ENCODE measurements around the gene EMC8. TPM values are rescaled to one million over a fixed set of nuclear protein-coding genes. Genes with fewer than 3 reads are reported as not detected.

The EMC8 gene
- 45.2 and 48.7 TPM in 2 replicates for total RNA-seq
- long read RNA-seq, transcript EMC8-201 (5 exons, 1,962 nt), result major isoform, 9 of 10 reads
- long read RNA-seq, partial matches to known transcripts, result 0 of 10 reads
- long read RNA-seq, other reads (novel, unspliced or antisense), result 1 of 10 reads

- Mint-ChIP-seq H3K36me3 (ENCODE audit: insufficient read depth) (peaks cover 30% of the 10 kb centered on the region), H3K27me3 (no peaks in the 10 kb centered on the region)
Observed at GRCh38 chr16:85799497-85800320, at the start of gene EMC8, which contains the start of gene COX4I1. Gene EMC8 (minus strand): TSS chr16:85799544. CDS start chr16:85799295, 249 bp downstream. Gene COX4I1 (plus strand): TSS chr16:85799695. CDS start chr16:85801206, 1,511 bp downstream.

DNA sequence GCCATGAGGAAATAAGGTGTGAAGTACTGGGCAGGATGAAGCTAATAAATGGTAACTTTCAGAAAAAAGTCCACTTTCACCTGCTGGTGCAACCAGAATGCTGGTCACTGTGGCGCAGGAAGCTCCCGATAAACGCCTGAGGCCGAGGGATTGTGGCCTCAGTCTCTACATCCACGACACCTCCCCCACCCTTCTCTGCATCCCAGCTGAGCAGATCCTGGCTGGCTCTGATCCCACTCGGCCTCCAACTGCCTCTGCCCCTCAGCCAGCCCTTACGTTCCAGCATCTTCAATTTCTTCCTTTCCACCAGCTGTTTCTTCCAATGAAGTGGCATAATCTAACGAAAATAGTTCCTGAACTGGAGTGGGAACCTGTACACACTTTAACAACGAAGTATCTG, 49.6 kb upstream of the EMC8 start:
- Mint-ChIP-seq H3K27me3 (peaks cover 34% of the 10 kb centered on the region), H3K9me3 (ENCODE audit: low read depth) (no peaks in the 10 kb centered on the region), H3K27ac (no peak overlapping the region), H3K4me1 (ENCODE audit: low read depth) (peaks cover 26% of the 10 kb centered on the region), H3K36me3 (ENCODE audit: insufficient read depth) (no peaks in the 10 kb centered on the region), H3K4me3 (ENCODE audit: low read depth) (no peak overlapping the region)
- no peak for DNase-seq (ENCODE audit: low spot score, unreplicated experiment)
- TF ChIP-seq, protein P1, sequence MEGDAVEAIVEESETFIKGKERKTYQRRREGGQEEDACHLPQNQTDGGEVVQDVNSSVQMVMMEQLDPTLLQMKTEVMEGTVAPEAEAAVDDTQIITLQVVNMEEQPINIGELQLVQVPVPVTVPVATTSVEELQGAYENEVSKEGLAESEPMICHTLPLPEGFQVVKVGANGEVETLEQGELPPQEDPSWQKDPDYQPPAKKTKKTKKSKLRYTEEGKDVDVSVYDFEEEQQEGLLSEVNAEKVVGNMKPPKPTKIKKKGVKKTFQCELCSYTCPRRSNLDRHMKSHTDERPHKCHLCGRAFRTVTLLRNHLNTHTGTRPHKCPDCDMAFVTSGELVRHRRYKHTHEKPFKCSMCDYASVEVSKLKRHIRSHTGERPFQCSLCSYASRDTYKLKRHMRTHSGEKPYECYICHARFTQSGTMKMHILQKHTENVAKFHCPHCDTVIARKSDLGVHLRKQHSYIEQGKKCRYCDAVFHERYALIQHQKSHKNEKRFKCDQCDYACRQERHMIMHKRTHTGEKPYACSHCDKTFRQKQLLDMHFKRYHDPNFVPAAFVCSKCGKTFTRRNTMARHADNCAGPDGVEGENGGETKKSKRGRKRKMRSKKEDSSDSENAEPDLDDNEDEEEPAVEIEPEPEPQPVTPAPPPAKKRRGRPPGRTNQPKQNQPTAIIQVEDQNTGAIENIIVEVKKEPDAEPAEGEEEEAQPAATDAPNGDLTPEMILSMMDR (IDR thresholded peaks at IDR 0.05; ENCODE audit: unreplicated experiment), result no peak

More at GRCh38 chr16:85799497-85800320, at the start of gene EMC8, which contains the start of gene COX4I1:
- H3K27ac Mint-ChIP-seq, result peak within 1 kb of the TSS; percentile 99
- H3K9me3 Mint-ChIP-seq (ENCODE audit: low read depth), result no peaks in the 10 kb centered on the region
- TF ChIP-seq, protein P1 (IDR thresholded peaks at IDR 0.05; ENCODE audit: unreplicated experiment), result no peak
- peak; percentile 87 for DNase-seq (ENCODE audit: low spot score, unreplicated experiment)
- H3K4me3 Mint-ChIP-seq (ENCODE audit: low read depth), result peak within 1 kb of the TSS; percentile 89
- H3K4me1 Mint-ChIP-seq (ENCODE audit: low read depth), result peaks cover 35% of the 10 kb centered on the region

DNA sequence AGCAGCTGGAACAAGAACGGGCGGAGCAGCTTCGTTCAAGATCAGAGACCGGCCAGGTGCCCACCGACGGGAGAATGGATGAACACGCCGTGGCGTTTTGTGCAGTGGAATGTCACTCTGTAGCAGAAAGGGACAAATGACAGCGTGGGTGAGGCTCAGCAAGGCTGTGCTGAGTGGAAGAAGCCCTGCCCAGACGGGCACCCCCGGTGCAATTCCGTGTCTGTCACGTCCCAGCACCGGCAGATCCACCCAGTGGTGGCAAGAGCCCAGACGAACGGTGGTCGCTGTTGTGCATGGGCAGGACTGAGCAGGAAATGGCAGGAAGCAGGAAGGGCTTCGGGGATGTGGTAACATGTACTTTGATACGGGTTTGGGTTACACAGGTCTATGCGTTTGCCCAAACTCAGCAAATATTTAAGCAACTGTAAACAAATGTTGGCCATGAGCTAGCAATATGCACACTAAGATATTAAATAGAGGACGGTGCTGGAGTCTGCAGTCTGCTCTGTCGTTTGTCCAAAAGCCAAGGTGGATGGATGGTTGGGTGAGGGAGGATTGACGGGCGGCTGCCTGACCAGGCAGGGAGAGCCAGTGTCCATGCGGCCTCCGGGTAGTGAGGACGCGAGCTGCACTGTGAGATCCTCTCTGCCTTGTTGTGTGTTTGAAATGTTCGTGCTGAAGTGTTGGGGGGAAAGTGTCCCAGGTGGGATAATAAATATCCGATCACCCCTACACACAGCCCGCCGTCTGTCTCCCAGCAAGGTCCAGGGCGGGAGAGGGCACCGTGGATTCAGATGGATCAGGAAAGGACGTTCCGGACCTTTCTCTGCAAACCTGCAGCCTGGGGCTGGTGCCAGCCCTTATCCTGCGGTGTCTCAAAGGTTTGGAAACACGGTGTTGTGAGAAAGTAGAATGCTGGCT, 48.6 kb upstream of the EMC8 start:
- Mint-ChIP-seq H3K4me3 (ENCODE audit: low read depth) (no peak overlapping the region), H3K4me1 (ENCODE audit: low read depth) (peaks cover 26% of the 10 kb centered on the region)

GRCh38 chr16:85847036-85847435, 47.7 kb upstream of the EMC8 start:
- Mint-ChIP-seq H3K36me3 (ENCODE audit: insufficient read depth) (no peaks in the 10 kb centered on the region), H3K27ac (peak overlapping the region; percentile 73), H3K27me3 (peaks cover 31% of the 10 kb centered on the region), H3K4me3 (ENCODE audit: low read depth) (no peak overlapping the region), H3K9me3 (ENCODE audit: low read depth) (peaks cover 3% of the 10 kb centered on the region), H3K4me1 (ENCODE audit: low read depth) (peaks cover 26% of the 10 kb centered on the region)
- no peak for DNase-seq (ENCODE audit: low spot score, unreplicated experiment)
- TF ChIP-seq, protein P1 (IDR thresholded peaks at IDR 0.05; ENCODE audit: unreplicated experiment), result no peak

More for the DNA sequence above, 48.6 kb upstream of the EMC8 start:
- TF ChIP-seq, protein P1 (IDR thresholded peaks at IDR 0.05; ENCODE audit: unreplicated experiment), result no peak
- Mint-ChIP-seq H3K27me3 (peaks cover 34% of the 10 kb centered on the region), H3K27ac (peak overlapping the region; percentile 88), H3K36me3 (ENCODE audit: insufficient read depth) (no peaks in the 10 kb centered on the region), H3K9me3 (ENCODE audit: low read depth) (peaks cover 1% of the 10 kb centered on the region)
- DNase-seq (ENCODE audit: low spot score, unreplicated experiment), result no peak

GRCh38 chr16:85846461-85846860, 47.1 kb upstream of the EMC8 start:
- Mint-ChIP-seq H3K27ac (peak overlapping the region; percentile 73), H3K27me3 (peaks cover 27% of the 10 kb centered on the region), H3K4me3 (ENCODE audit: low read depth) (no peak overlapping the region), H3K36me3 (ENCODE audit: insufficient read depth) (no peaks in the 10 kb centered on the region), H3K9me3 (ENCODE audit: low read depth) (peaks cover 3% of the 10 kb centered on the region), H3K4me1 (ENCODE audit: low read depth) (peaks cover 24% of the 10 kb centered on the region)
- no peak for DNase-seq (ENCODE audit: low spot score, unreplicated experiment)
- TF ChIP-seq, protein P1 (IDR thresholded peaks at IDR 0.05; ENCODE audit: unreplicated experiment), result no peak
